LNCaP clone FGC (cell line): ENCODE data around the gene PTPRH.

Experiments used
- DNase-seq: peaks from one replicate; pipeline ENCODE4 v3.0.0-alpha.2; 2011; ENCODE audit warnings: low read depth
- H3K4me3 ChIP-seq: 2 replicates; pipeline ENCODE4 v1.5.1; 2011; ENCODE audit warnings: mild to moderate bottlenecking, low read depth, low read length, control low read depth
- CTCF ChIP-seq: IDR thresholded peaks from 2 replicates; pipeline ENCODE4 v1.5.1; 2012; ENCODE audit warnings: mild to moderate bottlenecking; ENCODE audit not compliant: control insufficient read depth, insufficient read depth; ENCODE audit errors: extremely low read depth

Gene PTPRH

GRCh38 chr19:55231391-55232285, 22.3 kb upstream of the PTPRH start:
- no peak for DNase-seq
- H3K4me3 ChIP-seq = no peak overlapping the region
- TF ChIP-seq CTCF = no peak

GRCh38 chr19:55230780-55231179, 21.5 kb upstream of the PTPRH start:
- H3K4me3 ChIP-seq = no peak overlapping the region
- DNase-seq = no peak
- TF ChIP-seq CTCF = no peak

- H3K4me3 ChIP-seq = no peak overlapping the region
- no peak for TF ChIP-seq CTCF
- no peak for DNase-seq
These were observed 21.0 kb upstream of the PTPRH start for GRCh38 chr19:55230329-55230728.

- H3K4me3 ChIP-seq = no peak overlapping the region
- no peak for DNase-seq
- no peak for TF ChIP-seq CTCF
These were observed 20.5 kb upstream of the PTPRH start for GRCh38 chr19:55229789-55230182.

- TF ChIP-seq CTCF = no peak
- no peak overlapping the region for H3K4me3 ChIP-seq
- DNase-seq = no peak
These were observed 20.0 kb upstream of the PTPRH start for GRCh38 chr19:55229145-55229788.

GRCh38 chr19:55228403-55229031, 19.2 kb upstream of the PTPRH start, which contains the start of gene TMEM86B:
Gene TMEM86B, minus strand, starts transcription at chr19:55228763. Its CDS starts 22 bp downstream, at chr19:55228741.
- DNase-seq = no peak

More at GRCh38 chr19:55228403-55229031, 19.2 kb upstream of the PTPRH start, which contains the start of gene TMEM86B:
- no peak within 1 kb of the TSS for H3K4me3 ChIP-seq
- TF ChIP-seq CTCF = no peak
